Measurements from ENCODE around the gene LMF1. TPM values are rescaled to one million over a fixed set of nuclear protein-coding genes. Genes with fewer than 3 reads are reported as not detected.
A peak's percentile ranks its signal among the peaks of the same experiment; 100 is the strongest.

LMF1 gene
- total RNA-seq, 1 experiment from 2014 or later, result 13.5 TPM

DNA sequence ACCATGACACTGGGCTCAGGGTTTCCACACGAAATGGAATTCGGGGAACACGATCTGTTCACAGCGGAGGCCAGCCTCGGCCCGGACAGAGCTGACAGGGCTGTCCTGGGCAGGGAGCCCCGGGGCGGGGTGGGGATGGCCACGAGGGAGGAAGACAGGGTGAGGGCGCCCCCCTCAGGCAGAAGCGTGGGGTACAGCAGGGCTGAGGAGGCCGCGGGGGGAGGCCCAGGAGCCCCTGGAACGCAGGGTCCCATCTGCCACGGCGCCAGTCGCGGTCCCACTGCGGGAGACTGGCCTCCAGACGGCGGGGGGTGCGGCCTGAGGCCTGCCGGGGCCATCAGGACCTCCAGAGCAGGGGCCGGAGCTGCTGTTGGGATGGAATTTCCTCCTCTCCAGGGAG lies 75.9 kb downstream of the LMF1 start:
- POLR2A ChIA-PET (ENCODE audit: unreplicated experiment), result no interaction called here

DNA sequence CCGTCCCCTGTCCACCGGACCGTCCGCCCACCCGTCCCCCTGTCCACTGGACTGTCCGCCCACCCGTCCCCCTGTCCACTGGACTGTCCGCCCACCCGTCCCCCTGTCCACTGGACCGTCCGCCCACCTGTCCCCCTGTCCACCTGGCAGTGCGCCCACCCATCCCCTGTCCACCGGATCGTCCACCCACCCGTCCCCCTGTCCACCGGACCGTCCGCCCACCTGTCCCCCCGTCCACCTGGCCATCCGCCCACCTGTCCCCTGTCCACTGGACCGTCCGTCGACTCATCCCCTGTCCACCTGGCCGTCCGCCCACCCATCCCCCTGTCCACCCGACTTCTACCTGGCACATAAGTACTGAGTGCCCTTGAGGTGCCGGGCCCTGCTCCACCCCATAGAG lies 76.6 kb downstream of the LMF1 start:
- no peak for DNase-seq

More for the DNA sequence above, 75.9 kb downstream of the LMF1 start:
- no peaks in the 10 kb centered on the region for H3F3A ChIP-seq (ENCODE audit: low read length, unreplicated experiment)
- no peak overlapping the region for H3K27ac ChIP-seq (ENCODE audit: low read length)
- no peaks in the 10 kb centered on the region for H3K36me3 ChIP-seq (ENCODE audit: low read depth, low read length)
- no peak overlapping the region for H2AFZ ChIP-seq (ENCODE audit: low read length)
- TF ChIP-seq, protein P1, sequence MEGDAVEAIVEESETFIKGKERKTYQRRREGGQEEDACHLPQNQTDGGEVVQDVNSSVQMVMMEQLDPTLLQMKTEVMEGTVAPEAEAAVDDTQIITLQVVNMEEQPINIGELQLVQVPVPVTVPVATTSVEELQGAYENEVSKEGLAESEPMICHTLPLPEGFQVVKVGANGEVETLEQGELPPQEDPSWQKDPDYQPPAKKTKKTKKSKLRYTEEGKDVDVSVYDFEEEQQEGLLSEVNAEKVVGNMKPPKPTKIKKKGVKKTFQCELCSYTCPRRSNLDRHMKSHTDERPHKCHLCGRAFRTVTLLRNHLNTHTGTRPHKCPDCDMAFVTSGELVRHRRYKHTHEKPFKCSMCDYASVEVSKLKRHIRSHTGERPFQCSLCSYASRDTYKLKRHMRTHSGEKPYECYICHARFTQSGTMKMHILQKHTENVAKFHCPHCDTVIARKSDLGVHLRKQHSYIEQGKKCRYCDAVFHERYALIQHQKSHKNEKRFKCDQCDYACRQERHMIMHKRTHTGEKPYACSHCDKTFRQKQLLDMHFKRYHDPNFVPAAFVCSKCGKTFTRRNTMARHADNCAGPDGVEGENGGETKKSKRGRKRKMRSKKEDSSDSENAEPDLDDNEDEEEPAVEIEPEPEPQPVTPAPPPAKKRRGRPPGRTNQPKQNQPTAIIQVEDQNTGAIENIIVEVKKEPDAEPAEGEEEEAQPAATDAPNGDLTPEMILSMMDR (conservative IDR thresholded peaks at IDR 0.05; ENCODE audit: low read depth, low read length), result 0 out of 2 replicates have a peak, but pooled peaks have one; percentile 19
- no peak for TF ChIP-seq EZH2 (IDR thresholded peaks at IDR 0.05; ENCODE audit: low read length, unreplicated experiment)
- intact Hi-C loops (cut with micrococcal nuclease), result no loop called here
- CTCF ChIA-PET, result no interaction called here
- DNase-seq (no peak), ATAC-seq (no peak)
- no peak overlapping the region for H3K4me2 ChIP-seq (ENCODE audit: low read length)
- H3K9me3 ChIP-seq (ENCODE audit: low read length), result no peaks in the 10 kb centered on the region
- no peaks in the 10 kb centered on the region for H3K4me1 ChIP-seq (ENCODE audit: insufficient read depth, low read length)
- H3K4me3 ChIP-seq (ENCODE audit: low read length), result no peak overlapping the region
- BruUV-seq (replicated peaks), result no TSS peak
- no peaks in the 10 kb centered on the region for H4K20me1 ChIP-seq (ENCODE audit: low read length)
- H3K79me2 ChIP-seq (ENCODE audit: low read length), result no peaks in the 10 kb centered on the region
- no peaks in the 10 kb centered on the region for H3K27me3 ChIP-seq (ENCODE audit: low read length)
- H3K9me2 ChIP-seq (replicated peaks; ENCODE audit: low read length), result no peaks in the 10 kb centered on the region
- no peak overlapping the region for H3K9ac ChIP-seq (ENCODE audit: low read length)

GRCh38 chr16:893360-893759 lies 77.4 kb downstream of the LMF1 start:
- Histone ChIP-seq H3K27ac (ENCODE audit: low read length) (no peak overlapping the region), H2AFZ (ENCODE audit: low read length) (no peak overlapping the region), H3K9me2 (replicated peaks; ENCODE audit: low read length) (no peaks in the 10 kb centered on the region), H3F3A (ENCODE audit: low read length, unreplicated experiment) (no peaks in the 10 kb centered on the region), H3K79me2 (ENCODE audit: low read length) (no peaks in the 10 kb centered on the region), H3K9me3 (ENCODE audit: low read length) (no peaks in the 10 kb centered on the region), H3K9ac (ENCODE audit: low read length) (no peak overlapping the region), H3K27me3 (ENCODE audit: low read length) (no peaks in the 10 kb centered on the region), H3K4me3 (ENCODE audit: low read length) (no peak overlapping the region), H3K36me3 (ENCODE audit: low read depth, low read length) (no peaks in the 10 kb centered on the region), H3K4me1 (ENCODE audit: insufficient read depth, low read length) (no peaks in the 10 kb centered on the region), H3K4me2 (ENCODE audit: low read length) (no peak overlapping the region), H4K20me1 (ENCODE audit: low read length) (no peaks in the 10 kb centered on the region)
- ChIA-PET CTCF (no interaction called here), POLR2A (ENCODE audit: unreplicated experiment) (no interaction called here)
- TF ChIP-seq EZH2 (IDR thresholded peaks at IDR 0.05; ENCODE audit: low read length, unreplicated experiment) (no peak), EZH2phosphoT487 (IDR thresholded peaks at IDR 0.05; ENCODE audit: borderline replicate concordance, low read length) (no peak)
- TF ChIP-seq, protein P1 (conservative IDR thresholded peaks at IDR 0.05; ENCODE audit: low read depth, low read length), result no peak
- no peak for ATAC-seq
- BruUV-seq (replicated peaks), result no TSS peak
- intact Hi-C loops (cut with micrococcal nuclease), result no loop called here
- DNase-seq, result no peak

More for the DNA sequence above, 76.6 kb downstream of the LMF1 start:
- Histone ChIP-seq H4K20me1 (ENCODE audit: low read length) (no peaks in the 10 kb centered on the region), H3F3A (ENCODE audit: low read length, unreplicated experiment) (no peaks in the 10 kb centered on the region), H2AFZ (ENCODE audit: low read length) (no peak overlapping the region), H3K9me3 (ENCODE audit: low read length) (no peaks in the 10 kb centered on the region), H3K27me3 (ENCODE audit: low read length) (no peaks in the 10 kb centered on the region), H3K9me2 (replicated peaks; ENCODE audit: low read length) (no peaks in the 10 kb centered on the region), H3K4me1 (ENCODE audit: insufficient read depth, low read length) (no peaks in the 10 kb centered on the region), H3K9ac (ENCODE audit: low read length) (no peak overlapping the region), H3K79me2 (ENCODE audit: low read length) (no peaks in the 10 kb centered on the region), H3K4me3 (ENCODE audit: low read length) (no peak overlapping the region), H3K27ac (ENCODE audit: low read length) (no peak overlapping the region), H3K4me2 (ENCODE audit: low read length) (no peak overlapping the region), H3K36me3 (ENCODE audit: low read depth, low read length) (no peaks in the 10 kb centered on the region)
- intact Hi-C loops (cut with micrococcal nuclease), result no loop called here
- TF ChIP-seq EZH2 (IDR thresholded peaks at IDR 0.05; ENCODE audit: low read length, unreplicated experiment) (no peak), EZH2phosphoT487 (IDR thresholded peaks at IDR 0.05; ENCODE audit: borderline replicate concordance, low read length) (no peak)
- TF ChIP-seq, protein P1 (conservative IDR thresholded peaks at IDR 0.05; ENCODE audit: low read depth, low read length), result no peak
- no peak for ATAC-seq
- no TSS peak for BruUV-seq (replicated peaks)
- CTCF ChIA-PET, result no interaction called here
- POLR2A ChIA-PET (ENCODE audit: unreplicated experiment), result no interaction called here
